PC-3 (cell line): ENCODE measurements around the gene DGCR6.
"Not testable (repeated sequence)": the region's sequence is repeated elsewhere in the genome, so short reads cannot be mapped to it uniquely, and the experiment has no call there.

Experiments
- CTCF ChIP-seq: fragments of 300-600 bp; sonication (generic); conservative IDR thresholded peaks from 2 replicates; pipeline ENCODE4 v1.5.1; 2017; ENCODE audit warnings: antibody characterized with exemption, low read depth, mild to moderate bottlenecking, low read length
- EZH2 ChIP-seq: fragments of 300-600 bp; sonication (generic); IDR thresholded peaks from one replicate; pipeline ENCODE4 v1.6.1; 2017; ENCODE audit warnings: antibody characterized with exemption, mild to moderate bottlenecking, low read length; ENCODE audit not compliant: unreplicated experiment

- TF ChIP-seq CTCF, EZH2: not testable (repeated sequence)
Measured at GRCh38 chr22:18896037-18896657, 10.0 kb upstream of the DGCR6 start.
